ENCODE measurements around the gene ZNF385A.

ZNF385A gene

GRCh38 chr12:54392485-54393206 lies 8.1 kb upstream of the ZNF385A start:
- no peak for DNase-seq (ENCODE audit: low read depth in 2 of 2, low spot score in 1 of 2)

- peak; percentile 36 to 46 for DNase-seq (ENCODE audit: low read depth in 2 of 2, low spot score in 1 of 2)
Measured at GRCh38 chr12:54390668-54391551, 6.4 kb upstream of the ZNF385A start.

GRCh38 chr12:54390176-54390667 lies 5.7 kb upstream of the ZNF385A start:
- no peak for DNase-seq (ENCODE audit: low read depth in 2 of 2, low spot score in 1 of 2)

- no peak for DNase-seq (ENCODE audit: low read depth in 2 of 2, low spot score in 1 of 2)
Measured at GRCh38 chr12:54389607-54390175, 5.2 kb upstream of the ZNF385A start.

GRCh38 chr12:54389134-54389508 lies 4.6 kb upstream of the ZNF385A start:
- no peak for DNase-seq (ENCODE audit: low read depth in 2 of 2, low spot score in 1 of 2)

- DNase-seq (ENCODE audit: low read depth in 2 of 2, low spot score in 1 of 2), result no peak
Measured at GRCh38 chr12:54388237-54389133, 4.0 kb upstream of the ZNF385A start.

GRCh38 chr12:54387114-54387467 lies 2.6 kb upstream of the ZNF385A start:
- DNase-seq (ENCODE audit: low read depth in 2 of 2, low spot score in 1 of 2), result no peak

- DNase-seq (ENCODE audit: low read depth in 2 of 2, low spot score in 1 of 2), result no peak
Measured at GRCh38 chr12:54386403-54387113, 2.0 kb upstream of the ZNF385A start.

- no peak for DNase-seq (ENCODE audit: low read depth in 2 of 2, low spot score in 1 of 2)
Measured at GRCh38 chr12:54385251-54385914, 850 bp upstream of the ZNF385A start.

GRCh38 chr12:54383041-54383609 lies 1.4 kb downstream of the ZNF385A start:
- no peak for DNase-seq (ENCODE audit: low read depth in 2 of 2, low spot score in 1 of 2)

GRCh38 chr12:54381136-54381535 lies 3.4 kb downstream of the ZNF385A start:
- no peak for DNase-seq (ENCODE audit: low read depth in 2 of 2, low spot score in 1 of 2)

- peak; percentile 75 to 78 for DNase-seq (ENCODE audit: low read depth in 2 of 2, low spot score in 1 of 2)
Measured at GRCh38 chr12:54379398-54380201, 4.9 kb downstream of the ZNF385A start.

- no peak for DNase-seq (ENCODE audit: low read depth in 2 of 2, low spot score in 1 of 2)
Measured at GRCh38 chr12:54378796-54379397, 5.6 kb downstream of the ZNF385A start.

- DNase-seq (ENCODE audit: low read depth in 2 of 2, low spot score in 1 of 2), result no peak
Measured at GRCh38 chr12:54377797-54378515, 6.6 kb downstream of the ZNF385A start.

- DNase-seq (ENCODE audit: low read depth in 2 of 2, low spot score in 1 of 2), result no peak
Measured at GRCh38 chr12:54377007-54377406, 7.5 kb downstream of the ZNF385A start.

- no peak for DNase-seq (ENCODE audit: low read depth in 2 of 2, low spot score in 1 of 2)
Measured at GRCh38 chr12:54376596-54376995, 7.9 kb downstream of the ZNF385A start.

GRCh38 chr12:54375259-54375579 lies 9.3 kb downstream of the ZNF385A start:
- DNase-seq (ENCODE audit: low read depth in 2 of 2, low spot score in 1 of 2), result no peak

Measured in stimulated activated CD8-positive, alpha-beta memory T cell treated with anti-CD3 and anti-CD28 coated beads, Interleukin-4, amount 100 ng/mL, for 4 hours (primary cell).